Activated naive CD4-positive, alpha-beta T cell (primary cell): ENCODE measurements around the gene TENT5D.
"Not testable (repeated sequence)": the region's sequence is repeated elsewhere in the genome, so short reads cannot be mapped to it uniquely, and the experiment has no call there.

Experiments
- DNase-seq, 4 experiments: peaks; one replicate each; lab custom pipeline; 2025; lab: John Stamatoyannopoulos, UW

TENT5D gene

GRCh38 chrX:80420147-80420546 lies at the start of gene TENT5D:
TSS of gene TENT5D (plus strand) at chrX:80420447. CDS start at chrX:80442540, 22,093 bp downstream.
- DNase-seq, result no peak

GRCh38 chrX:80385651-80386050 lies 34.6 kb upstream of the TENT5D start:
- DNase-seq, result not testable (repeated sequence)

- no peak for DNase-seq
These were observed 32.0 kb upstream of the TENT5D start for GRCh38 chrX:80388206-80388605.

- no peak for DNase-seq
These were observed 8.2 kb upstream of the TENT5D start for GRCh38 chrX:80412042-80412441.

- no peak for DNase-seq
These were observed 2.8 kb downstream of the TENT5D start for GRCh38 chrX:80423000-80423399.

GRCh38 chrX:80423744-80424143 lies 3.5 kb downstream of the TENT5D start:
- no peak for DNase-seq

GRCh38 chrX:80430826-80431504 lies 10.7 kb downstream of the TENT5D start:
- DNase-seq, result no peak

- DNase-seq, result no peak
These were observed 11.2 kb downstream of the TENT5D start for GRCh38 chrX:80431505-80431832.

GRCh38 chrX:80432441-80432840 lies 12.2 kb downstream of the TENT5D start:
- DNase-seq, result no peak

GRCh38 chrX:80432863-80433262 lies 12.6 kb downstream of the TENT5D start:
- DNase-seq, result no peak

- not testable (repeated sequence) for DNase-seq
These were observed 47.9 kb downstream of the TENT5D start for GRCh38 chrX:80468166-80468565.

- no peak for DNase-seq
These were observed 51.3 kb downstream of the TENT5D start for GRCh38 chrX:80471582-80471981.

GRCh38 chrX:80485543-80485942 lies 65.3 kb downstream of the TENT5D start:
- no peak for DNase-seq

GRCh38 chrX:80486299-80486698 lies 66.1 kb downstream of the TENT5D start:
- DNase-seq, result no peak

- no peak for DNase-seq
These were observed 68.9 kb downstream of the TENT5D start for GRCh38 chrX:80489166-80489565.
